Lung microvascular endothelial cell (primary cell): Measurements from ENCODE around the gene POLR3B. TPM values are rescaled to one million over a fixed set of nuclear protein-coding genes. Genes with fewer than 3 reads are reported as not detected.
A peak's percentile ranks its signal among the peaks of the same experiment; 100 is the strongest.
"Not testable (repeated sequence)": the region's sequence is repeated elsewhere in the genome, so short reads cannot be mapped to it uniquely, and the experiment has no call there.

ENCODE experiments used
- DNase-seq, 2 donors: peaks; one replicate each; pipeline versions ENCODE4 v3.0.0 to v3.0.0-alpha.2; 2010; ENCODE audit warnings: low read depth in 2 of 2
- total RNA-seq: library from RNA; depleted of rRNA; stranded (reverse); fragments of >200 nt; gene quantifications from 2 replicates; pipeline ENCODE4 v1.2.1, GENCODE V29; 2014

POLR3B gene
- total RNA-seq, 1 donor from 2014 or later, result 6.5 TPM

DNA sequence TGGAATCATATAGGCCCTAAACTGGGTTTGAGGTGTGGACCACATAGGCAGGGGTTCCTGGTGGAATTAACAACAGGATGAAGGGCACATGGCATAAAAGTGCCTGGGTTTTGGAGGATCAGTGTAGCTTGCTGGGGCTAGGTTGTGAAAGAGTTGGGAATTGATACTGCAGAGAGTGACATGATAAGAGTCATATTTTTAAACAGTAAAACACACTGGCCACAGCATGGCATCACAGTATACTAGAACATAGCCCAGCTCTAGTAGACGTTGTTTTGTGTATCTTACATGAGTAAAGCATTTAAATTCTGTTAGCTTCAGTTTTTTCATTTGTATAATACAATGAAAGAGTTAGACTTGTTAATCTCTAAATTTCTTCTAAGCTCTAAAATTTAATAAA, 102.0 kb downstream of the POLR3B start:
- no peak for DNase-seq

DNA sequence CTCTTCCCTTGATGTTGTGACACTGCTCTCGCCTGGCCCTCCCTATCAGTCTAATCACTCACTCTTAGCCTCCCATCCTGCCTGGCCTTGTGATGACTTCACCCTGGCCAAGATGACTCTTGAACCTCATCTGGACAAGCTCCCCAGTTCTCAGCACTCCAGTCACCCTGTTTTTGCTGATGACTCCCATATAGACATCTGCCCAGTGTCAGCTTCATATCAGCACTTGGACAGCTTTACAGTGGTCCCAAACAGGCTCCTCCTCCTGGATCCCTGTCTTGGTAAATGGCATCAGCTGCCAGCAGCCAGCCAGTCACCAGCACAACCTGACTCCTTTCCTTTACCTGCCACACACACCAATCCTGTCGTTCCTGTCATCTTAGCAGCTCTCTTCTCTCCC, 104.2 kb downstream of the POLR3B start:
- no peak for DNase-seq

DNA sequence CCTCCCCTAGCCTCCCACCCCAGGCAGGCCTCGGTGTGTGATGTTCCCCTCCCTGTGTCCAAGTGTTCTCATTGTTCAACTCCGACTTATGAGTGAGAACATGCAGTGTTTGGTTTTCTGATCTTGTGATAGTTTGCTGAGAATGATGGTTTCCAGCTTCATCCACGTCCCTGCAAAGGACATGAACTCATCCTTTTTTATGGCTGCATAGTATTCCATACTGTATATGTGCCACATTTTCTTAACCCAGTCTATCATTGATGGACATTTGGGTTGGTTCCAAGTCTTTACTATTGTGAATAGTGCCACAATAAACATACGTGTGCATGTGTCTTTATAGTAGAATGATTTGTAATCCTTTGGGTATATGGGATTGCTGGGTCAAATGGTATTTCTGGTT, 108.1 kb downstream of the POLR3B start:
- DNase-seq, result not testable (repeated sequence)

DNA sequence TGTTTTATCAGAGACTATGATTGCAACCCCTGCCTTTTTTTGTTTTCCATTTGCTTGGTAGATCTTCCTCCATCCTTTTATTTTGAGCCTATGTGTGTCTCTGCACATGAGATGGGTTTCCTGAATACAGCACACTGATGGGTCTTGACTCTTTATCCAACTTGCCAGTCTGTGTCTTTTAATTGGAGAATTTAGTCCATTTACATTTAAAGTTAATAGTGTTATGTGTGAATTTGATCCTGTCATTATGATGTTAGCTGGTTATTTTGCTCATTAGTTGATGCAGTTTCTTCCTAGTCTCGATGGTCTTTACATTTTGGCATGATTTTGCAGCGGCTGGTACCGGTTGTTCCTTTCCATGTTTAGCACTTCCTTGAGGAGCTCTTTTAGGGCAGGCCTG, 118.1 kb downstream of the POLR3B start:
- not testable (repeated sequence) for DNase-seq

DNA sequence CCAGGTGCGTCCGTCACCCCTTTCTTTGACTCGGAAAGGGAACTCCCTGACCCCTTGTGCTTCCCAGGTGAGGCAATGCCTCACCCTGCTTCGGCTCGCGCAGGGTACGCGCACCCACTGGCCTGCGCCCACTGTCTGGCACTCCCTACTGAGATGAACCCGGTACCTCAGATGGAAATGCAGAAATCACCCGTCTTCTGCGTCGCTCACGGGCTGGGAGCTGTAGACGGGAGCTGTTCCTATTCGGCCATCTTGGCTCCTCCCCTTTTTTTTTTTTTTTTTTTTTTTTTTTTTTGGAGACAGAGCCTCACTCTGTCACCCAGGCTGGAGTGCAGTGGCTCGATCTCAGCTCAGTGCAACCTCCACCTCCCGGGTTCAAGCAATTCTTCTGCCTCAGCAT, 120.1 kb downstream of the POLR3B start:
- not testable (repeated sequence) for DNase-seq

DNA sequence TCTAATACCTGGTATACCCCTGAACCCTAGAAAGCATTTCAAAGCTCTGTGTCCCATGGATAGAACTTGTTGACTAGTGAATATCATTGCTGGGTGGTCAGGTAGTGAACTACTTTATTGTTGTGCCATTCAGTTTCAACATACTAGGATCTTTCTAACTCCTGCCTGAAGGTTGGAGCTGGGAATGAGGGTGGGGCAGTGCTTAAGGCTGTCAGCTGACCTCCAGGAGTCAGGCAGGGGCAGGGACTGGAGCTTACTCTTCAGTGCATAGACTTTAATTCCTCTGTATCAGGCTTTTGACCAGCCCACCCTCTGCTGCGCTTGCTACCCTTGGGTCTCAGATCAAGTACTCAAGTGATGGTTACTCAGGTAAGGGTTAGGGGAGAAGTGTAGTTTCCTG, 122.7 kb downstream of the POLR3B start:
- DNase-seq, result no peak

DNA sequence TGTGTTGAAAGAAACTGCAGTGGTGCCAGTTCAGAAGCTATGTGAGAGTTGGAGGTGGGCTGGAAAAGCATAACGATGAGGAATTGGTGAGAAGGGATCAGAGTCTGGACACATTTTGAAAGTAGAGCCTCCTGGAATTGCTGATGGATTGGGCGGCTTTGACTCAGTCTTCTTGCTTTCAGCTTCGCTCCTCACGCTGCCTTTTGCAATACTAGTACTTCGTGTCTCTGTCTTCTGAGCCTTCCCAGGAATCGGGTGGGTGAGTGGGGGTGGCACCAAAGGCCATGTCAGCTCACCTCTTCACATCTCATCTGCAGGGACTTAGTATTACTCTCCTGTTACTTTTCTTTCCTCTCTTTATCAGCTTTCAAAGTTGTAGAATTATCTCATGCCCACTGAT, 123.7 kb downstream of the POLR3B start:
- DNase-seq, result no peak

DNA sequence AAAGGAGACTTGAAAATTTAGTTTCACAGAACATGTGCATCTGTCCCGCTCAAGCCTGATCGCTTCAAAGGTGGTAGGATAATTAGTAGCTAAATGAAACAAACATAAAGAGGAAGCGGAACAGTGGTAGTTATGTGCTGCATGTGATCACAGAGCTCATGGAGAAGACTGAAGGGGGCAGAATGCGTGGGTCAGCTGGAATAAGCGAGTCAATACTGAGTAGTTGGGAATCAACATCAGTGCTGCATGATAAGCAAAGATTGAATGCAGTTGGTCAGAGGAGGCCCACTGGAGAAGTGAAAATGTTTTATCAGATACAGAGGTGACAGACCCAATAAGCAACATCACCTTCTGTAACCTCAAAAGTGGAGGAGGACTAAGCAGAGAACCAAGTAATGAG, 130.1 kb downstream of the POLR3B start:
- no peak for DNase-seq

DNA sequence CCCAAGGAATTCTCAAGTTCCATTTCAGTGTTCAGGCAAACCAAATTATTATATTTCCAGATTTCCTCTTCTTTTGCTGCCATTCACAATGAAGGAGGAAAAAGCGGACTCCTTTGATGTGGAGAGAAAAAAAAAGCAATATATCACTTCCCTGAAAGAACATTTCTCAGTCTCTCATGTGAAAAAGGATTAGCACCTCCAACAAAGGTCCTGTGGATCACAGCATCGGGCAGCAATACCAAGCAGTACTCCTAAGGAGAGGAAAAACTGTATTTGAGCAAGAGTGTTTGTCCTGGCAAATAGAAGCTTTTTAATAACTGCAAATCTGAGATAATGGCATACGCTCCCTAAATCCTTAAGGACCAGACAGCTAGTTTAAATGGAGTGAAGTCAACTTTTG, 131.3 kb downstream of the POLR3B start:
- DNase-seq, result no peak

DNA sequence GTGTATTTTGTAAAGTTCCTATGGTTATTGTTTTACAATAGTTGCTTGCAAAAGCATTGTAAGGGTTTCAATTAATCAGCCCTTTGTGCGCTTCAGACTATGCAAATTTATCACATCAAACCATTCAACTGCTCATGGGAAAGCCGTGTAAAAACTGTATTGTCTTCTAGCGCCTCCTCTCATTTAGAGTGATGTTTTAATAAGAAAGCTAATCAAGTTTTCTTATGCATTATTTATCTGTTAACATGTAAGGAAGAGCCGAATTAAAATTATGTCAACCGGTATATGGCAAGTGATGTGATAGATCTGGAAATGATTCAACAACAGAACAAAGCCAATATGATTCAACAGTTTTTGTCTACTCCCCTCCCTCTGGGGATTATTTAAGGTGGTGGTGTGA, 132.7 kb downstream of the POLR3B start:
- no peak for DNase-seq

DNA sequence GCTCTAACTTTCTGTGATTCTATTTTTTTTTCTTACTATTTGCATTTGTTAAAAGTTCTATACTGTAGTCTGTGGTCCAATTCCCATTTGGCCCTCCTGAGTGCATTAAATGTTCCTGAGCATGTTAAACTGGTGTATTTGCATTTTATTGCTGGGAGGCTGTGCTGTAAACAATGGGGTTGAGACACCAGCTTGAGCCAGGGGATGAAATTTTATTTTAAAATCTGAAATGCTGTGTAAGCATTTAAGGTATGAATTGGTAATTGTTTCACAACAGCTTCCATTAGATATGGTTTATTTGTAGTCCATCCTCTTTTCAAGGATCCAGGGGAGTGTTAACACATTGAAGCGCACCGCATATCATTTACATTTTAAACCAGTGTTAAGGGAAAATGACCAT, 135.3 kb downstream of the POLR3B start:
- no peak for DNase-seq

DNA sequence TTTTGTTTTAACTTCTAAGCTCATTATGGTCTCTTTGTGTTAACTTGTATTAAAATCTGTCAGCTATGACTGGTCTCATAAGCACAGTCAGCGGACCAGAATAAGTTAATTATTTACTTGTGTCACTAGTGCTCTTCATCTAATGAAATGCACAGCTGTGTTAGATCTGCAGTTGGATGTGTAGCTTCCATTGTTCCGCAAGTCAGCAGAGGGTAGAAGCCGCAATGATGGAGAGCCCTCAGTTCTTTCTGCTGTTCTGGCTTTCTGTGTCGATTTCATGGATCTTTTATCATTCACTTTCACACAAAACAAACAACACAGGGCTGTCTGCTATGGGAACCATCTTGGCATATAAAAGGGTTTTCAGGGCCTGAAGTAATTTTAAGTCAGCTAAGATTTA, 136.0 kb downstream of the POLR3B start:
- DNase-seq, result no peak

DNA sequence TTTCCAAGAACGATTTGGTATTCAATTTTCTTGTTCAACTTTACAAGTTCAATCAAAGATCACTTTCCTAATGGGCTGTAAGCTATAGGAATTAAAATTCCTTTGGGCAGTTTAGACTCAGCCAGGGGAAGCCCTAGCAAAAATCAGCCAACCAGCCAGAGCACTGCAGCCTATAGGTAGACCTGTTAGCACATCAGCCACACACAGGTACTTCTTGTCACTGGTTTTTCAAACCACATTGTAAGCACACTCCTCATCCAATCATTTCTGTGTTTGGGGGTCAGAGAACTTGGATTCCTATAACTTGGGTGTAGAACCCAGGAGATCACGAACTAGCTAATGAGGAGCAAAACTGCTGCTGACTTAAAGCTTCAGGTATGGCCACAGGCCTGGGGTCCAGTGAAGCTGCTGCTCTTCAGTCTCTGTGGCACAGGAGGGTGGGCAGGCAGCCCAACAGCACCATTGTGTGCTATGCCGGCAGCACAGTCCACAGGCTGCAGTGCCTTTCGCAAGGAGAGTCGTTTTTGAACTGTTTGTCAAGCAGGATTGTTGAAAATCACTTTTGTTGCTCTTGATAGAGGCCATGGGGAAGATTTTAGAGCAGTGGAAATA, 137.9 kb downstream of the POLR3B start:
- no peak for DNase-seq

DNA sequence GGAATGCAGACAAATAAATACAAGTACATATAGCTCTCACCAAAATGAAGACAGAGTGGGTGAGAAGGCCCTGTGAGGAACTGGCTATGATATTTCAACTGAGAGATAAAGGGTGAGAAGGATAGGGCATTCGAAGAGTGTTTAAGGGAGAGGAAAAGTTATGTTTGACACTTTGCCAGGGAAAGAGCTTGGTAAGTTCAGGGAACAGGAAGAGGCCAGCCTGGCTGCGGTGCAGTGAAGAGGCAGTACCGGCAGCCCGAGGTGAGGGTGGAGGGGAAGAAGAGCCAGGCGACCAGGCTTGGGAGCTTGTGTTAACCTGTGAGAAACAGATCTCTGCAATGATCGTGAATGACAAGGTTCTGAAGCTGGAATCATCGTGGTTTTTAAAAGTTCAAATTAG, 140.5 kb downstream of the POLR3B start:
- DNase-seq, result peak; percentile 70 to 82

DNA sequence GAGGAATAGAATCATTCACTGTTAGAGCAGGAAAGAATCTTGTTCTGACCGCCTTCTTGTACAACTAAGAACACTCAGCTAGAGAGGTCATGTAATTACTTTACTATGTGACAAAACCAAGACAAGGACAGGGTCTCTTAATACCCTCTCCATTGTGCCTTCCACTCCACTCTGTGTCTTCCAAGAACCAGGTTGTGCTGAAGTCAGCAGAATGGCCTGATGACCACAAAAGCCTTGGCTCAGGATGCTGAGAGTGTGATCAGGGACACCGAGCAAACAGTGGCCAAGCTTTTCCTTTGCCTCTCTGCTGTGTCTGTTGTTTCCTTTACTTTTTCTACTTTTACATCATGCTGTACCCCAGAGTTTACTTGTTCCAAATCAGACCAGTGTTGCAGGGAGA, 142.1 kb downstream of the POLR3B start:
- no peak for DNase-seq

DNA sequence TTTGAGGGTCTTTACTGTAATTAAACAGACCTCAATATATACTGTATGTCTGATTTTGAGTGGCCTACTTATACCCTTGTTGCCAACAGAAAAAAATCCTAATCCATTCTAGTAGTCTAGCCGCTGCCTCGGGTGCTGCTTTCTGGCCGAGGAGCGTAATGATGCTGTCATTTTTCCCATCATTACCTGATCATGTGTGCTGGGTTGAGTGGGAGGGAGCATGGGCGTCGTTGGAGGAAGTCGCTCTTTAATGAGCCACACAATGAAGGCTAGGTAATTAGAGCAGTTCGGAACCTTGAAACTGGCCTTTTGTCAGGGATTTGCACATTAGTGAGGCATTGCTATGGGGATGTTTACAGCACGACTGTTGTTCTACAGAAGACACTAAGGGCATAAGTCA, 149.1 kb downstream of the POLR3B start:
- no peak for DNase-seq

DNA sequence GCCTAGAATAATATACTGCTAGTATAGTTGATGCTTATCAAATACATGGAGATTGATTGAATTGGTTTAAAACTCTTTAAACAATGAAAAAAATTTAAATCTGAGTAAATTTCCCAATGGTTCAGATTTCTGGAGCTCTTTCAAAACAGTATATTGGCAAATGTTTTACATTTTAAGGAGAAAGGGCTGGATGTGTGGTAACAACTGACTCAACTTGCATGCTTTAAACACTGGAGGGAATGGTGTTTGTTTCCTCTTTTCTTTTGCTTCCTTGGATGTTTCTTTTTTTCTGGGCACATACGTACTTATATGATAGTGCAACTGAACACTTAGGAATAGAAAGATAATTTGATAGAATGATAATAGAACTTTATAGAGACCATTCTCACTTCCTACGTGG, 151.4 kb downstream of the POLR3B start:
- DNase-seq, result no peak

DNA sequence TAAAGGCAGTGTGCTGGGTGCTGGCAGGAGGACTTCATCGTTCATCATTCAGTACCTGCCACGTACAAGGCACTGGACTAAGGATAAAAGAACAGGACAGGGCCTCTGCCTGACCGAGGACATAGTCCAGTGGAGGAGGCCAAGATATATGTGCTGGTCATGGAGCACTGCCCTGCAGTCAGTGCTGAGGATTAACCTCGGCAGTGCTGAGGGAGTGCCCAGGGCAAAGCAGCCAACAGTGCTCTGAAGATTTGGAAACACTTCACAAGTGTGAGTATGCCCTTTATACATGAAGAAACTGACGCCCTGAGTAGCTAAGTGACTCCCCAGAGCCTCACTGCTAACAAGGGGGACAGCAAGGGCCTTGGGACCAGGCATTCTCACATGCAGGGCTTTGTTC, 153.8 kb downstream of the POLR3B start:
- no peak for DNase-seq

DNA sequence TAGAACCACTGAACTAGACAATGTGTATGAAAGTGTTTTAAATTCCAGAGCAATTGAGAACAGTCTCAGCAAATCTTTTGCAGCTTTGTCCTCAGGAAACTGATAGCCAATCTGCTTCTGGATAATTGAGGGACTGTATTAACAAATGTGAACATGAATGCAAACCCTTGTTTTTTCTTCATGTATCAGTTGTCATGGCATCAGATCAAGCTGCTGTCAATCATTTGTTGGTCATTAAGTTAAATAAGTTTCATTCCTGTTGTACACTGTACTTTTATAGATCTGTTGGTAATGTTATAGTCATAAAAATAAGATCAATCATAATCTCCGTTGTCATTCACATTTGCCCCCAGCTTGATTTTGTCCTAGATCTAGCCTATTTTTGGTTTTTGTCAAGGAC, 159.8 kb downstream of the POLR3B start:
- DNase-seq, result no peak

DNA sequence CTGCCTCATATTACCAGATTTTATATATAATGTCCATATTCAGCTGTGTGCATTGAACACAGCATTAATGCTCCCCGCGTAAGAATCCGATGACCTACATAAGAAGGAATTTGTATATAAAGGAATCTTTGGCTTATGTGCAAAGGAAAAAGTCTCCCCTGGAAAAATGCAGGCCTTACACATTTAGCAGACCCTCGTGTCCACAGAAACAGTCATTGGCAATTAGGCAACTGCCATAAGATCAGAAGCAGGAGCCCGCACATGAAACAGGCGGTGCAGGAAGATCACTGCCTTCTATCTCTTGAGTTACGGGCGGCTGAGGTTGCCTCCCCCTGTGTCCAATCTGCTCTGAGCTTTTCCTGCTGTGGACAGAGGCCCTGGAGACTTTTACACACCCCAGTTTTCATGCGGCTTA, 162.1 kb downstream of the POLR3B start:
- DNase-seq, result no peak

DNA sequence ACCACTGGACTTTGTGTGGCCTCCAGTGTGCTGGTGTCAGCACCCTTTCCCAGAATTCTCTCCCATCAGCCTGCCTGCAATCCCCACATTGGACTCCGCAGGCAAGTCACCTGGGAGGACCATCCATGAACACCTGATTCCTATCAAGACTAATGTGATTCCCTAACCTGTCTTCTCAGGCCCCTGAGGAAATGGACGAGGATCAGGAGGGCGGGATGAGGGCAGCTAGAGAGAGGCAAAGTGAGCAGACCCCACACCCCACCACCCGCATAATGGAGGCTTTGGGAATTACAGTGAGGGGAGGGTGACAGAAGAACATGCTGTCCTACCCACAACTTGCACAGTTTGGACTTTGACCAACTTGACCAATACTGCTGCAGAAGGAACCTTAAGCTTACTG, 164.4 kb downstream of the POLR3B start:
- no peak for DNase-seq

DNA sequence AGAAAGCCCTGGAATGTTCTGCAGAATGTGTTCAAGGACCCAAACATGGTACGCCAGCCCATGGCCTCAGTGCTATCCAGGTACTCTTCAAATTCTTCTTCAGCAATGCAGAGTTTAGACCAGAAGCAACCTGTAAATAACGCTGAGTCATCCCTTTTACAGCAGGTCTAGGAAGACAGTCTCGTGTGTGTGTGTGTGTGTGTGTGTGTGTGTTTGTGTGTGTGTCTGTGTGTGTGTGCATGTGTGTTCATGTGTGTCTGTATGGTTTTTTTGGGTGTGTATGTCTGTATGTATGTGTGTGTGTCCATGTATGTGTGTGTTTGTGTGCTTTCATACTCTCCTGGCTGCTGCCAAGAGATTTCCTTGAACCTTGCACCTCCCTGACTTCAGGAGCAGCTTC, 165.2 kb downstream of the POLR3B start:
- DNase-seq, result no peak

DNA sequence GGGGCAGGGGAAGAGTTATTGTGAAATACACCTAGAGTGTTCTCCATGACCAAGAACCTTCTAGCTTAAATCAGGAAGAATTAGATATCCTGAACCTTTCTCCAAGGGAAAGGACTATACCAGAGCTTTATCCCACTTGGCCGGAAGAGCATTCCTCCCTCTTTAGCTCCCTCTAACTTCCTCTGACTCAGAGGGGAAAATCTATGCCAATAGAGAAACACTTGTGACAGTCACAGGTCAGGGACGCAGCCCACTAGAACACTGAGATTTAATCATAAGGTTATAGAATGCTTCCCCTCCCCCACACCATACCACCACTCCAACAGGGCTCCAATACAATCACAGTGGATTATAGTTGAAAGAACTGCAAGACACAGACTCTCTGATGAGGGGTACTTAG, 169.8 kb downstream of the POLR3B start:
- peak; percentile 3 to 66 for DNase-seq

DNA sequence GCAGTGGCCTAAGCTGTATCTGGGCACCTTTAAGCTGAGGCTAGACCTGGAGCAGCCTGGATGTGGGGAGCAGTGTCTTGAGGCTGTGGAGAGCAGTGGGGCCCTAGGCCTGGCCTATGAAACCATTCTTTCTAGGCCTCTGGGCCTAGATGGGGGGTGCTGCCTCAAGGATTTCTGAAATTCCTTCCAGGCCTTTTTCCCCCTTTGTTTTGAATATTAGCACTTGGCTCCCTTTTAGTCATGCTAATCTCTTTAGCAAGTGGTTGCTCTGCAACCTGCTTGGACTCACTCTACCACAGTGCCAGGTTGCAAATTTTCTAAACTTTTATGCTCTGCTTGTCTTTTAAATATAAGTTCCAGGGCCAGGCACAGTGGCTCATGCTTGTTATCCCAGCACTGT, 183.7 kb downstream of the POLR3B start:
- DNase-seq, result no peak
